NCI-H1930 (cell line): ENCODE measurements around the gene LRRC59.

ENCODE experiments used
- DNase-seq, 2 experiments: peaks; one replicate each; lab custom pipeline; 2025; lab: John Stamatoyannopoulos, UW

LRRC59 gene

DNA sequence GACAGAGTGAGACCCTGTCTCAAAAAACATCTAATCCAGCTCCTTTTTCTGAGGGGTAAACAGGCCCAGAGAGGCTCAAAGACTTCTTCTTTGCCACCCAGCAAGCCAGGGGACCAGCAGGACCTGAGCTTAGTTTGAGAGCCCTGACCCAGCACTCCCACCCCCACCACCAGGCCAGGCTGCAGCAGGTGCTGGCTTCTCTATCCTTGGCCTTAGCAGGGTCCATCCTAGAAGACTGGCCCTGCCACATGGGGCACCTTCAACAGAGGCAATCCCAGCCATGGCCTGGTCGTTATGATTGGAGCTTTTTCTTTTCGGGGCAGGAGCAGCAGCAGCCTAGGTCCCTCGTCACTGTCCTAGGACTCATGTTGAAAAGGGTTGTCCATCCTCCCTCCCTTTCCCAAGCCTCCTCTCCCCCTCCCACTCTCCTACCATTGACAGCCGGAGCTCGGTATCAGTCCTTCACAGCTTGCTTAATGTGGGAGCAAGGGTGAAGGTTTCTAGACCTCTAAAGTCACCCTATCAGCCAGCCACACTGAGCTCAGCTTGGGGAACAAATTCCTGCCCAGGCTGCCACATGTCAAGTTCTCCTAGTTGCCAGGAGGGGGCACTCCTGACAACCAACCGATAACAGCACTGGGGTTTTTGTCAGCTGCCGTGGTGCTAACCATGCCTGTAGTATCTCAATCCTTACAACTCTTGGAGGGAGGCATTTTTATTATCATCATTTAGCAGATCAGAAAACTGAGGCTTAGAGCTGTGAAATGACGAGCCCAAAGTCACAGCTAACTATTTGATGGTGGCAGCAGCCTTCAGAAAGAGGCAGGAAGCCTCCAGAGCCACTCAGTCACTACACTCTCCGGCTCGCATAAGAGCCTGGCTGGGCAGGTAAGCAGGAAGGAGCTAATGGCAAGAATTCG, 35.5 kb downstream of the LRRC59 start:
- no peak for DNase-seq

DNA sequence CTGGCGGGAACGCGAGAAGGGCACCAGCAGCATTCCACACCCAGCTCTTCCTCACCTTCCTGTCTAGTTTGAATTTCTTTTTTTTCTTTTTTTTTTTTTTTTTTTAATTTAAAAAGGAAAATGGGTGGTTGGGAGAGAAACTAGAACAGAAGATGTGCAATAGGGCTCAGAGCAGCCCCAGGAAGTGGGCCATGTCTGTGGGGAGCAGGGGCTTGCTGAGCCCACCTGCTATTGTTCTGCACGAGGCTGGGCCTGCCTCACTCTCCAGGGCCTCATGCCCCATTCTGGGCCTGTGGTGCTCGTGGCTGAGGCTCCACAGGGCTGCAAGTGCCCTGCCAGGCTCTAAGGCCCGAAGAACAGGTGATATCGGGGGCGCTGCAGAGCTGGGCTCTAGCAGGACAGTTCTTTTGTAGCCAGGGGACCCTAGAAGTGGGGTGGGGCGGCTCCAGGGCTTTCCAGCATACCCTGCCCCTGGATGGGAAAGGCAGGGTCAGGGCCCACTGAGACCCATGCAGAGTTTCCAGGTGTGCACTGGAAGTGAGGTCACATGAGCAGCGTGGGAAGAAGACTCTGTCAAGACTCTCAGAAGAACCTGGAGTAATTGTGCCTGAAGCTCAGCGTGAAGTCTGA, 36.7 kb downstream of the LRRC59 start:
- no peak for DNase-seq

DNA sequence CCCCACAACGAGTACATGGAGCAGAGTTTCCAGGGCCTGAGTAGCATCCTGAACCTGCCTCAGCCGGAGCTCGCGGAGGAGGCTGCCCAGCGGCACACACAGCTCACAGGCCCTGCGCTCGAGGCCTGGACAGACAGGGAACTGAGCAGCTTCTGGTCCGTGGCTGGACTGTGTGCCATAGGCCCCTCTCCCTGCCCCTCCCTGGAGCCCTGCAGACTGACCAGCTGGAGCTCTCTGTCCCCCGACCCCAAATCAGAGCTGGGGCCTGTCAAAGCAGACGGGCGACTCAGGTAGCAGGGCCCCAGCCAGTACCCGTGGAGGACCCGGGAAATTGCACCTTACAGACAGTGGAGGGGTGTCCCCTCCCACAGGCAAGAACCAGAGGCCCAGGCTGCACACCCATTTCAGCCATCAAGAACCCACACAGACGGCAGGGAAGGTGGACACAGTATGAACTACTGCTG, 37.3 kb downstream of the LRRC59 start:
- DNase-seq: no peak

DNA sequence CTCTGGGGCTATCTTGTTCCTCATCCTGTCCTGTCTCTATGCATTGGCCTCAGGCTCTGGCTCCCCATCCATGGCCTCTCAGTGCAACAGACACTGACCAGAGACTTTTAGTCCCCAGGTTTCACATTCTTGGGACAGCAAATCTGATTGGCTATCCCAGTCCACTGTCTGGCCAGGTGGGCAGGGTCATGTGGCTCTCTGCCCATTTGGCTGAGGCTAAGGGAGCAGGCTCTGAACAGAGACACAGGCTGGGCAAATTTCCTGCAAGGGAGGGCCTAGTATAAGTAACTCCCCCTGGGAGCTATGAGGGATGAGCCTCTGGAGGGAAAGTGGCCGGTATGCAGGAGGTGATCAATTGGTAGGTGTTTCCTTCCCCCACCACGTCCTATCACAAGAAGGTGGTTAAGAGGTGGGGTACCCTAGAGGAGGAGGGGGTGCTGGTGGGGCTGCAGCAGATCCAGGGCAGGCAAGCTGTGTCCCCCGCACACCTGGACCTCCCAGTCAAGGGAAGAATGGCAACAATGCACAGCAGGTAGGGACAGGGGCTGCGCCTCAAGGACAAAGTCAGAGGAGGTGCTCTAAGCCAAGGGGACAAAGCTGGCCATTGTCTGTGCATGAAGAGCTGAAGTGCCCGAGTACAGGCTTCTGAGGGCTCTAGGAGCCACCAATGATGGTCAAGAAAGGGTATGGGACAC, 38.2 kb downstream of the LRRC59 start:
- DNase-seq: no peak

DNA sequence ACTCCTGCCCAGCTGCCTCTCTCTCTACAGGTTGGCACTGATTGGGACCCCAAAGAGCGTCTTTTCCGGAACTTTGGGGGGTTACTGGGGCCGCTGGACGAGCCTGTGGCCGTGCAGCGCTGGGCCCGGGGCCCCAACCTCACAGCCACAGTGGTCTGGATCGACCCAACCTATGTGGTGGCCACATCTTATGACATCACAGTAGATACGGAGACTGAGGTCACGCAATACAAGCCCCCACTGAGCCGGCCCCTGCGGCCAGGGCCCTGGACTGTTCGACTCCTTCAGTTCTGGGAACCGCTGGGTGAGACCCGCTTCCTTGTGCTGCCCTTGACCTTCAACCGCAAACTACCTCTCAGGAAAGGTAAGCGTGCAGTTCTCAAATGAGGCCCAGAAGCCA, 39.1 kb downstream of the LRRC59 start:
- no peak for DNase-seq

DNA sequence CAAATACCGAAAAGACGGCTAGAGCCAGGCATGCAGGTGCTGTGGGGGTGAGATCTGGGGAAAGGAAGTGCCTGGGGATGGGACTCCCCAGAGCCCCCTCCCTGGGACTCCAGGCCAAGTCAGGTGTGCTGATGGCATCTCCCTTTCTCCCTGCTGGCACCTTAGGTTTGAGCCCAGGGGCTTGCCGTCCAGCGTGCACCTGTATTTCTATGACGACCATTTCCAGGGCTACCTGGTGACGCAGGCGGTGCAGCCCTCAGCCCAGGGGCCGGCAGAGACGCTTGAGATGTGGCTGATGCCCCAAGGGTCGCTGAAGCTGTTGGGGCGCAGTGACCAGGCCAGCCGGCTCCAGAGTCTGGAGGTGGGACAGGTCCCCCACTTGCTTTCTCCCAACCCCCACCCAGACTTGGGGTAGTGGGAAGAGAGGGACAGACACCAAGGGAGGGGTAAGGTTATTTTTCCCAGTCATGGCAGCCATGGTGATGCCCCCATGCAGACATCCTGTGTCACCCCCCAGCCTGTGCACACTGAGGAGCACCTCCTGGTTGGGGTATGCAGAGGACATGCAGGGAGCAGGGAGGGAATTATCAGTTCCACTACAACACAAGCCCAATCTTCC, 40.3 kb downstream of the LRRC59 start:
- DNase-seq: no peak

DNA sequence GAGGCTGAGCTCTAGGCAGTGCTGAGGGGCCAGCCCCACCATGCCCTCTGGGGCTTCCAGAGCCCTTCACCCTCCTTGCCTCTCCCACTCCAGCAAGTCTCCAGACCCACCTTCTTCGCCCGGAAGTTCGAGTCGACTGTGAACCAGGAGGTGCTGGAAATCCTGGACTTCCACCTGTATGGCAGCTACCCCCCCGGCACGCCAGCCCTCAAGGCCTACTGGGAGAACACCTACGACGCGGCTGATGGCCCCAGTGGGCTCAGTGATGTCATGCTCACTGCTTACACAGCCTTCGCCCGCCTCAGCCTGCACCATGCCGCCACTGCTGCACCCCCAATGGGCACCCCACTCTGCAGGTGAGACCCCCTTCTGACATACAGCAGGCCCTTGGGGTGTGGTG, 40.9 kb downstream of the LRRC59 start:
- no peak for DNase-seq

DNA sequence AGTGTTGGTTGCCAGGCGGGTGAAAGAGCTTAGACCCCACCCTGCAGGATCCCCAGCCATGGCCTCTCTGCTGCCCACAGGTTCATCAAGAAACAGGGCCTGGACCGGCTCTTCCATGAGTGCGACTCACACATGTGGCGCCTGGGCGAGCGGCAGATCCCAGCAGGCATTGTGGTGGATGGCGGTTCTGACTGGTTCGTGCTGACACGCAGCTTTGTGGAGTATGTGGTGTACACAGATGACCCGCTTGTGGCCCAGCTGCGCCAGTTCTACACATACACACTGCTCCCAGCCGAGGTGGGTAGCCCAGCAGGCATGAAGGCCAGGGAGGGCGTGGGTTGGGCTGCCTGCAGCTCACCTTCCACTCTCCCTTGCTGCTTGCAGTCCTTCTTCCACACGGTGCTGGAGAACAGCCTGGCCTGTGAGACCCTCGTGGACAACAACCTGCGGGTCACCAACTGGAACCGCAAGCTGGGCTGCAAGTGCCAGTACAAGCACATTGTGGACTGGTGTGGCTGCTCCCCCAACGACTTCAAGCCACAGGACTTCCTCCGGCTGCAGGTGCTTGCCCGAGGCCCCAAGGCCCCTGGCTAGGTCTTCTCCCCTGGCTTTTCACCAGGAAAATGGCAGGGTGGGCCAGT, 41.5 kb downstream of the LRRC59 start:
- no peak for DNase-seq

DNA sequence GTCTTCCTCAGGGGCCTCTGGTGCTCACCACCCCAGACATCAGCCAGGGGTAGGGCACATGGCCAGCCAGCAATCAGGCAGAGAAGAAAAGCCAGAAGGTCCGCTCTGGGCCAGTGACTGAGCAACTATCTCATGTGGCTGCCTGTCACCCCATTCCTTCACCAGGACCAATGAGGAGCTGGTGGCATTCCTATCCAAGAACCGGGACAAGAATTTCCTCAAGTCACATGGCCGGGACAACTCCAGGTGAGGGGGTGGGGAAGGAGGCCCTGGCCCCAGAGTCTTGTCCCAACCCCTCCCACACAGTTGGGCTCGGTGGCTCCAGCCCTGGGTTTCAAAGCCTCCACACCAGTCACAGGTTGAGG, 42.0 kb downstream of the LRRC59 start:
- DNase-seq: no peak

DNA sequence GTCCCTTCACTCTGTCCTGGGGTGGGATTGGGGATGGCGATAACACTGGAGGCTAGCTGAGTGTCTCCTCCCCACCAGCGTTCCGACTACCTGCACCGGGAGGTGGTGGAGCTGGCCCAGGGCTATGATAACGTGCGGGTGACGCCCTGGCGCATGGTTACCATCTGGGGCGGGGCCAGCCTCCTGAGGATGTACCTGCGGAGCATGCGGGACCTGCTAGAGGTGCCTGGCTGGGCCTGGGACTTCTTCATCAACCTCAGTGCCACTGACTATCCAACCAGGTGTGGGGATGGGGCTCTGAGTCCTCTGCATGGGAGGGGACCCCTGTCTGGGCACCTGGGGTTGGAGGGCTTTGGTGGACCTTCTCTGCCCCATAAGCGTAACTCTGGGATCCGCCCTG, 42.5 kb downstream of the LRRC59 start:
- DNase-seq: no peak

DNA sequence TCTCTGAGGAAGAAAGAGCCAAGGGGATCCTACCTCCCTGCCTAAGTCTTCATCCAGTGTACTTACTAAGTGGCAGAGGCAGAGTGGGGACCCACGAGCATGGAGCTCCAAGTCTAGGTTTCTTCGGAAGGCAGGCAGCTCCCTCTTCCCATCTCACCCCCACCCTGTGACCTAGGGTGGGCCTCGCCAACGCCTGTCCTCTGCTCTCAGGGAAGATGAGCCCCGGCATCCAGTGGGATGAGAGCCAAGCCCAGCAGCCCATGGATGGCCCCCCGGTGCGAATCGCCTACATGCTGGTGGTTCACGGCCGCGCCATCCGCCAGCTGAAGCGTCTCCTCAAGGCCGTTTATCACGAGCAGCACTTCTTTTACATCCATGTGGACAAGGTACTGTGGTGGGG, 43.1 kb downstream of the LRRC59 start:
- no peak for DNase-seq

DNA sequence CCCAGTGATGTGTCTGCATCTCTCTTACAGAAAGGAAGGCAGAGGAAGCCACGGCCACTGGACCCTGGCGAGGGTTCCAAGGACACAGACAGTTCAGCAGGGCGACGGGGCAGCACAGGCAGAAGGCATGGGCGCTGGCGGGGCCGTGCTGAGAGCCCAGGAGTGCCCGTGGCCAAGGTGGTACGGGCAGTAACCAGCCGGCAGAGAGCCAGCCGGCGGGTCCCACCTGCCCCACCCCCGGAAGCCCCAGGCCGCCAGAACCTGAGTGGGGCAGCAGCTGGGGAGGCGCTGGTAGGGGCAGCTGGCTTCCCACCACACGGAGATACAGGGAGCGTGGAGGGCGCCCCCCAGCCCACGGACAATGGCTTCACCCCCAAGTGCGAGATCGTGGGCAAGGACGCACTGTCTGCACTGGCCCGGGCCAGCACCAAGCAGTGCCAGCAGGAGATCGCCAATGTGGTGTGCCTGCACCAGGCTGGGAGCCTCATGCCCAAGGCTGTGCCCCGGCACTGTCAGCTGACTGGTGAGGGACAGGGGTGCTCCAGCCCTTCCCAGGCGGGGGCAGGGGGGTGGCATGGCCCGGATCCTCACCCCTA, 43.6 kb downstream of the LRRC59 start:
- no peak for DNase-seq

DNA sequence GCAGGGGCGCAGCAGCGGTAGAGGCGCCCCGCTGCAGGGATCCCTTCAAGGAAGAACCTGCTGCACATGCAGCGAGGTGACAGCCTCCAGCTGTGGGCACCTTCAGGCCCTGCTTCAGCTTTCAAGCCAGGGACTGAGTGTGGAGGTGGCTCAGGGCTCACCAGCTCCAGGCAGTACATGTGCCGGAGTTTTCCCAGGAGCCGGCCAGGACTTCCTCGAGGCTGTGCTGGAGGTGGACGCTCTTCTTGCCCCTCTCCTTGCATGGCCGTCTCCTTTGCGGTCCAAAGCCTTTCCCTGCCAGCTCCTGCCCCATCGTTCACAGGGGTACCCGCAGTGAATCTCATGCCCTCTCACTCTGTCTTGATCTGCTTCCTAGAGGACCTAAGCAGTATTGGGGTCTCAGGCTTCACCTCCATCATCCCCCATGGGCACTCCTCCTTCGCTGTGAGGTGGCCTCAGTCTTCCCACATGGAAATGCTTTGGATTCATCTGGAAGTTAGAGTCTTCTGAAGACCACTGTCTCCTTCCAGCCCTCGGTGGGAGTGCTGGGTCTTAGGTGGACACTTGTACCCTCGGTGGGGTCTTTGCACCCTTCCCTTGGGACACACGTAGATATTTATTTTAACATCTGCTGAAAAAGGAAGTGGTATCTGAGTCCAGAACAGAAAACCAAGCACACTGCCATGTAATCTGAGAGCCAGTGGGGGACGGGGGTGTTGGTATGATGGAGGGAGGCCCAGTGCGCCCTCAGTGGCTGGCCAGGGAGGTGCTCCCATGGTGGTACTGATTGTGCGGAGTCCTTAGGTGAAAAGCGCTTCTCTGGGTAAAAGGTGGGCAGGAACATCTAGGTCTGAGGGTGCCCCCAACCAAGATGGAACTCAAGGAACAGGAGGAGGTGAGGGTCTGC, 44.4 kb downstream of the LRRC59 start:
- no peak for DNase-seq

DNA sequence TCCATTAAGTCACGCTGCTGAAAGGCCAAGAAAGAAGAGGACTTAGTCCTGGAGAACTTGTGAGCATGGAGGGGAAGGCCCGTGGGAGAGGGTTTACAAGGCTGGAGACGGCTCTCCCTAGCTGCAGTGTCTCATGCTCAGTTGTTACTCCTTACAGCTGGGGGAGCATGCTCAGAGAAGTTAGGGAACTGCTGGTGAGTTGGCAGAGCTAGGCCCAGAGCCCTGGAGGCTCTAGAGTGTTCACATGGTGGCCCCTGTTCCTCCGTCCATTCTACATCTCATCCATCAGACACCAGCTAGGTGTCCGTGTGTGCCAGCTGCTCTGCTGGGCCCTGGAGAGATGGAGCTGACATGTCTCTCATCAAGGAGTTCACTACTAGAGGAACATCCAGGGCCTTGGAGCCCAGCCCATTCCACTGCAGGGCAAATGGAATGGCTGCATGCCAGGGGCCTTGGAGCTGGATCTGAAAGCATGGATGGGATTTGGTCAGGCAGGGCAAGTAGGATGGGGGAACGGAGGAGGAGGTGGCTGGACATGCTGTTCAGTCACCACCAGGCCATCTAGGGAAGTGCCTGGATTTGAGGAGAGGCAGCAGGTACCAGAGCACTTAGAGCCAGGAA, 45.1 kb downstream of the LRRC59 start:
- no peak for DNase-seq

DNA sequence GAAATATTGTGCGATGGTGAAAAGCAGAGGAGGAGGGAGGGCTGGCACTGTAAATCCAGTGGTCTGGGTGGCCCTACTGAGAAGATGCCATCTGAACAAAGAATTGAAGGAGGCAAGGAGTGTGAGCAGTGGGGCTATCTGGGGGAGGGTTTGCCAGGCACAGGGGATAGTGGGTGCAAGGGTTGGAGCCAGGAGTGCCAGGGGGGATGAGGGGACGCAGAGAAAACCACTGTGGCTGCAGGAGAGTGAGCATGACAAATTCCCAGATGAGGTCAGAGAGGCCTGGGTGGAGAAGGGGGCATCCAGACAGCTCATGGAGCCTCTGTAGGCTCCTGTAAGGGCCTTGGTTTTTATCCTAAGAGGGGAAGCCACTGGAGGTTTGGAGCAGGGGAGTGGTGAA, 46.6 kb downstream of the LRRC59 start:
- no peak for DNase-seq

DNA sequence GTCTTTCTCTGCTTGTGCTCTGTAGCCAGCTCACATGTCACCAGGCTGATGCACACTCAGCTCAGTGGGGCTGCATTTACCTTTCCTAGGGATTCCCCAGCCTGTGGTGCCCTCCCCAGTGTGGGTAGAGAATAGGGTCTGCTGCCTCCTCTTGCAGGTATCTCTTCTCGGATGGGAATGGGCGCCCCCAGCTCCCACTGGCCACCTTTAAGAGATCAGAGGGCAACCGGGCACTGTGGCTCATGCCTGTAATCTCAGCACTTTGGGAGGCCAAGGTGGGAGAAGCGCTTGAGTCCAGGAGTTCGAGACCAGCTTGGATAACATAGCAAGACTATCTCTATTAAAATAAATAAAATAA, 48.1 kb downstream of the LRRC59 start:
- DNase-seq: no peak

DNA sequence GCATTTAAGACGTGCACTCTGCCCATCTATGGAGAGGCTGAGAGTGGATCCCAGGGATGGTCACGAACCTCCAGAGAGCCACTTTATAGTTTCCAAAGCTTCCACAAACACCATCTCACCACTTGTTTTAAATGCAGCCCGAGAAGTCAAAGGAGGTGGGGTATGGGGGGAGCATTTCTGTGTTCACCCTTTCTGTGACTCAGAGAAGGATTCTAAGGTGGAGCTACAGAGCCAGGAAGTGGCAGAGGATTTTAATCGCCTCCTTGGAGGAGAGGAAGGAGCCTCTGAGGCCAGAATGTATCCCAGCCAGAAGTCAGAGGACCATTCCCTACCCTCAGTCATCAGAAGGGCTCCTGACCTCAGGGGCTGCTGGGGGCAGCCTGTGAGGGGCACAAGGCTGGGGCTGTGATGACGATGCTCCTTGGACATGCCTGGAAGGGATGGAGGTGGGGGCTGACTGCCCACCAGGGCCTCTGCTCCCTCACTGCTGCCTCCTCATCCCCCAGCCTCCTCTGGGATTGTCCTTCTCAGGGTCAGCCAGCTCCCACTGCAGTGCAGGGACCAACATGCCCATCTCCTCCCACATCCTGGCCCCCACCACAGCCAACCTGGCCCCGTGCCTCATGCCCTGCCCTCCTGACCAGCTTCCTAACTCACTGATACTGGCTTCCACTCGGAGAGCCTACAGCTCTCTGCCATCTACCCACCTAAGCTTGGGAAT, 48.6 kb downstream of the LRRC59 start:
- DNase-seq: no peak

DNA sequence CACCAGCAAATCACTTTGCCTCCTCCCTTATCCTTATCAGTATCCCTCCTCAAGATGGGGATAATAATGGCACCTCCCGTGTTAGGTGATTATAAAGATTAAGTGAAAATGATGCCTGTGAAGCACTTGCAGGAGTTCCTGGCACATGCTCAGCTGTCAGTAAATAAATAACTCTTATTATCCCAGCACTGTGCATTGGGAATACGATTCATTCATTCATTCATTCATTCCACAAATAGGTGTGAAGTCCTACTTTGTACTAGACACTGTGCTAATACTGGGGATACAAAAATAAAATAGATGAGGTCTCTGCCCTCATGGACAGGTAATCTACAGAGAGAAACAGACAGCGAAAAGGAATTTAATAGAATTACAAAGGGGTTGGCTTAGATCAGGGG, 49.4 kb downstream of the LRRC59 start:
- DNase-seq: no peak

DNA sequence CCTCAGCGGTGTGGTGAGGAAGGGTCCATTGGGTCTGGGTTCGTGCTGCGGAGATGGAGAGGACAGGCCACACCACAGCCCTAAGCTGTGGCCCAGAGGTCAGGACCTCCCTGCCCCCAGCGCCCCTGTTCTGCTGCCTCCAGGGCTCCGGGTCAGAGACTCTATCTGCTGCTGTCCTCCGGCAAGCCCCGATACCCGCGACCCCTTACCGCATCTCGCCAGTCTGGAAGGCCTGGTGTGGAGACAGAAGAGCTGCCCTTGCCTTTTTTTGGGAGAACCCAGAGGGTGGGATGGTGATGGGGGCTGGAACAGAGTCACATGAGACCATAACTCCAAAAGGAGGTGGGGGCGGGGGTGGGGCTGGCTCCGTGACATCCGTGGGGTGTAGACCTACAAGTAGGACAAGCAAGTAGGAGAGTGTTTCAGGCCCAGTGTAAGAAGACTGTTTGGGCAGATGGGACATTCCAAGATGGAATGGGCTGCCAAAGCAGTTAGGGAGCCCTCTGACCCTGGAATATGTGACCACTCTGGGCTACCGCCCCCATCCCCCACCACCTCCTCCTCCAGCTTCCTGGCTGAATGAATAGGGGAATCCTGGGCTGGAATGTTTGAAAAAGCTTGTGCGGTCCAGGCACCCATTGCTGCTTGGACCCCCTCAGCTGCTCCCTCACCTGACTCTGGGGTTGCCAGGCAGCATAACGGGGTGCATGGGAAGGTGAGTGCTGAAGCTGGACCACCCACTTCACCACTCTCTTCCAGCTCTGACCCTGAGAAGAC, 50.0 kb downstream of the LRRC59 start:
- no peak for DNase-seq
